GM12878 (cell line): ENCODE data around the gene TRABD2A. TPM values are rescaled to one million over a fixed set of nuclear protein-coding genes. Genes with fewer than 3 reads are reported as not detected.

ENCODE experiments used
- ATAC-seq: fragments of 200-7000 bp; cut with Tn5 transposase; 3 replicates; pipeline ENCODE4 v1.9.1; 2020; ENCODE audit warnings: mild to moderate bottlenecking, moderate library complexity
- BruUV-seq: library from RNA; stranded (reverse); fragments of 400-500 nt; replicated peaks from 2 replicates; lab custom pipeline; 2021; lab: Mats Ljungman, UMichigan
- CTCF ChIA-PET: fragments of 300-600 bp; sonication (Branson Sonifier 250); formaldehyde crosslinking; extraction: SDS; loops from one replicate; lab custom pipeline; 2021; ENCODE audit warnings: inconsistent platforms; lab: Yijun Ruan, JAX
- POLR2A ChIA-PET: fragments of 350-600 bp; formaldehyde crosslinking; extraction: SDS; loops from one replicate; lab custom pipeline; 2021; ENCODE audit warnings: inconsistent platforms; lab: Charles Lee
- RAD21 ChIA-PET: fragments of 300-600 bp; sonication (Branson Sonifier 250); formaldehyde crosslinking; loops from one replicate; lab custom pipeline; 2023; ENCODE audit warnings: antibody characterized with exemption; ENCODE audit not compliant: unreplicated experiment; lab: Charles Lee
- SMC1A ChIA-PET: fragments of 300-600 bp; sonication (Branson Sonifier 250); formaldehyde crosslinking; loops from one replicate; lab custom pipeline; 2023; ENCODE audit not compliant: unreplicated experiment, uncharacterized antibody; lab: Charles Lee
- DNase-seq: peaks from one replicate; pipeline ENCODE4 v3.0.0-alpha.2; 2011; ENCODE audit warnings: low read depth, low spot score
- FAIRE-seq: peaks from 3 replicates; lab custom pipeline; 2011; peaks lifted over from hg19 to GRCh38; lab: Jason Lieb, UNC
- H2AFZ ChIP-seq: 2 replicates; pipeline ENCODE4 v1.6.0; 2011; ENCODE audit warnings: low read depth, low read length, control low read depth; ENCODE audit not compliant: control insufficient read depth
- H3K27ac ChIP-seq: 2 replicates; pipeline ENCODE4 v1.5.1; 2011; ENCODE audit warnings: control low read depth; ENCODE audit not compliant: control insufficient read depth, insufficient read depth
- H3K27me3 ChIP-seq, 2 experiments: replicated peaks in 1 of 2; 2 replicates each; pipeline versions ENCODE4 v1.6.0 to v1.6.1; 2011; ENCODE audit warnings: low read length in 1 of 2; ENCODE audit not compliant: control insufficient read depth in 2 of 2, insufficient read depth in 2 of 2
- H3K36me3 ChIP-seq, 2 experiments: 2 replicates each; pipeline ENCODE4 v1.5.1; 2011; ENCODE audit warnings: low read length in 1 of 2; ENCODE audit not compliant: control insufficient read depth in 2 of 2, insufficient read depth in 2 of 2
- H3K4me1 ChIP-seq: 2 replicates; pipeline ENCODE4 v1.6.1; 2011; ENCODE audit warnings: mild to moderate bottlenecking, low read length, moderate library complexity, mixed read lengths; ENCODE audit not compliant: control insufficient read depth, insufficient read depth
- H3K4me2 ChIP-seq: 2 replicates; pipeline ENCODE4 v1.6.0; 2011; ENCODE audit warnings: control low read depth; ENCODE audit not compliant: control insufficient read depth, insufficient read depth
- H3K4me3 ChIP-seq: fragments of 200-600 bp; sonication (generic); 2 replicates; pipeline ENCODE4 v1.5.1; 2016
- H3K79me2 ChIP-seq: 2 replicates; pipeline ENCODE4 v1.6.0; 2011; ENCODE audit warnings: low read length; ENCODE audit not compliant: control insufficient read depth, insufficient read depth
- H3K9ac ChIP-seq: 2 replicates; pipeline ENCODE4 v1.8.0; 2011; ENCODE audit warnings: low read length, control low read depth, mixed read lengths; ENCODE audit not compliant: control insufficient read depth, insufficient read depth
- H3K9me3 ChIP-seq: replicated peaks from 3 replicates; pipeline ENCODE4 v1.5.1; 2011; ENCODE audit warnings: mild to moderate bottlenecking, low read length; ENCODE audit not compliant: control insufficient read depth, insufficient read depth
- H4K20me1 ChIP-seq: 2 replicates; pipeline ENCODE4 v1.6.0; 2011; ENCODE audit not compliant: control insufficient read depth, insufficient read depth
- CEBPB ChIP-seq, 2 experiments: fragments of 150-350 bp in 1 of 2; IDR thresholded peaks; 2 replicates each; pipeline ENCODE4 v1.6.1; 2012 to 2014; ENCODE audit warnings: low read depth in 2 of 2, low read length in 2 of 2, borderline replicate concordance in 1 of 2, inconsistent platforms in 1 of 2
- FOXK2 ChIP-seq: fragments of 450-650 bp; IDR thresholded peaks from 2 replicates; pipeline ENCODE4 v1.6.1; 2017; ENCODE audit warnings: mild to moderate bottlenecking, moderate library complexity
- FOXM1 ChIP-seq: IDR thresholded peaks from 2 replicates; pipeline ENCODE4 v1.6.1; 2012; ENCODE audit warnings: low read depth, mild to moderate bottlenecking, inconsistent platforms, low read length, moderate library complexity
- JUND ChIP-seq: IDR thresholded peaks from 2 replicates; pipeline ENCODE4 v1.6.1; 2012; ENCODE audit warnings: low read depth, mild to moderate bottlenecking, low read length, improper control_type of control experiment, moderate library complexity
- RAD21 ChIP-seq: IDR thresholded peaks from 2 replicates; pipeline ENCODE4 v1.6.1; 2011; ENCODE audit warnings: mild to moderate bottlenecking, low read depth, low read length, moderate library complexity; ENCODE audit not compliant: insufficient read depth
- SMARCA5 ChIP-seq: fragments of 450-650 bp; IDR thresholded peaks from 2 replicates; pipeline ENCODE4 v1.6.1; 2017; ENCODE audit warnings: mild to moderate bottlenecking
- STAT1 ChIP-seq: fragments of 450-650 bp; conservative IDR thresholded peaks from 2 replicates; pipeline ENCODE4 v1.6.1; 2014; ENCODE audit warnings: antibody characterized with exemption, mild to moderate bottlenecking
- YY1 ChIP-seq: IDR thresholded peaks from 2 replicates; pipeline ENCODE4 v1.6.1; 2011; ENCODE audit warnings: low read depth, mild to moderate bottlenecking, low read length
- ZBED1 ChIP-seq: IDR thresholded peaks from 2 replicates; pipeline ENCODE4 v1.6.1; 2016; ENCODE audit warnings: borderline replicate concordance
- ZZZ3 ChIP-seq: IDR thresholded peaks from 2 replicates; pipeline ENCODE4 v1.6.1; 2011; ENCODE audit warnings: low read depth; ENCODE audit not compliant: control insufficient read depth, insufficient read length
- WGBS: methylation state at CpG from one replicate; pipeline ENCODE4 v1.1.6; 2016; ENCODE audit warnings: low lambda C conversion rate; ENCODE audit not compliant: insufficient replicate concordance, insufficient coverage; ENCODE audit errors: missing lambda C conversion rate; 5-methylcytosine and 5-hydroxymethylcytosine counted together
- in situ Hi-C: fragments of 300-500 bp; cut with MboI; formaldehyde crosslinking; loops from 9 replicates; pipeline ENCODE4 v1.14.3; 2018; ENCODE audit warnings: mixed read lengths
- intact Hi-C: fragments of 100-400 bp; cut with micrococcal nuclease; formaldehyde crosslinking; loops from one replicate; pipeline ENCODE4 v1.14.2; 2022; ENCODE audit not compliant: unreplicated experiment
- polyA plus RNA-seq, 11 experiments: library from polyadenylated mRNA; depleted of rRNA in 4 of 11; unstranded in 6 of 11; stranded (reverse) in 5 of 11; fragments of >200 nt; fragmentation: Nextera tagmentation in 4 of 11; fragmentation: Illumina TruSeq in 1 of 11; extraction: Ambion mirVana in 4 of 11; extraction: Trizol in 1 of 11; gene quantifications; 1 replicate in 1 of 11; 2 replicates in 10 of 11; pipeline versions ENCODE4 v1.2.1 to v1.2.3, GENCODE V29; 2011 to 2016; ENCODE audit warnings: inconsistent platforms in 2 of 11, missing spikeins in 2 of 11, low read depth in 1 of 11
- total RNA-seq, 4 experiments: library from RNA; depleted of rRNA in 3 of 4; stranded (reverse); fragments of >200 nt in 3 of 4; fragmentation: Illumina TruSeq in 1 of 4; extraction: Trizol in 1 of 4; gene quantifications; 2 replicates each; pipeline versions ENCODE4 v1.2.1 to v1.2.3, GENCODE V29; 2013 to 2021
- TF ChIP-seq, protein P1 (sequence below): IDR thresholded peaks from 2 replicates; pipeline ENCODE4 v1.6.1; 2012; ENCODE audit warnings: improper control_type of control experiment, low read depth, low read length; ENCODE audit not compliant: insufficient replicate concordance

The TRABD2A gene
- total and polyA plus RNA-seq, 10 of the 15 experiments (the other 5 are each of a cell fraction or from before 2014, with no cell fraction given), result 1.4 to 7.6 (median 4.1) TPM

DNA sequence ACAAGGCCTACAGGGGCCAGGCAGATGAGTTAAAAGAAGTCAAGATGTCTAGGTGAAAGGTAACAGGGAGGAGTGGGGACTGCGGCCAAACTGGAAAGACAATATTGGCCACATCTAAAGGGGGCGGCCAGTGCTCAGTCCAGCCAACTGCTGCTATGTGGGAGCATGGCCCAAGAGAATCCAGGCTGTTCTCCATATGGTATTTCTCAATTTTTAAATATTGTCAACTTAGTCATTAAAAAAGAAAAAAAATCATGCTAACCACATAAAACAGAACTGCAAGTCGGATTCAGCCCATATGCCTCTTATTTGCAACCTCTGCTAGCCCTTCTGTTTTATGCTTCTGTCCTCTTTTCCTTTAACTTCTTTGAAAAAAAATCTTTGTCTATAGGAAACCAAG is 14.8 kb downstream of the TRABD2A start:
- Histone ChIP-seq H3K27me3 (no peaks in the 10 kb centered on the region), H3K27ac (no peak overlapping the region), H3K4me3 (no peak overlapping the region), H3K9ac (no peak overlapping the region), H3K36me3 (no peaks in the 10 kb centered on the region; a peak in 1 of 4 replicates), H3K4me2 (no peak overlapping the region), H3K4me1 (no peaks in the 10 kb centered on the region), H4K20me1 (no peaks in the 10 kb centered on the region), H2AFZ (no peak overlapping the region), H3K9me3 (no peaks in the 10 kb centered on the region), H3K79me2 (no peaks in the 10 kb centered on the region)
- in situ Hi-C loops (no loop called here), intact Hi-C loops (no loop called here)
- POLR2A ChIA-PET, result no interaction called here
- DNase-seq, result no peak
- SMC1A ChIA-PET, result interaction anchor here (2.3 kb wide), 1 partner anchor 125 kb away, joined by 7 read pairs; no protein-coding TSS in a partner anchor
- FAIRE-seq, result no peak
- ATAC-seq, result no peak
- WGBS, result 43% methylated on average over 3 of the region's 3 CpGs
- RAD21 ChIA-PET, result no interaction called here
- TF ChIP-seq ZBED1 (no peak), YY1 (no peak), RAD21 (no peak), ZZZ3 (no peak), JUND (no peak), STAT1 (no peak), CEBPB (IDR thresholded peaks at IDR 0.05; ENCODE audit: borderline replicate concordance in 1 of 2, low read depth in 2 of 2, low read length in 2 of 2) (no peak), FOXK2 (no peak), FOXM1 (no peak), SMARCA5 (no peak)
- TF ChIP-seq, protein P1, sequence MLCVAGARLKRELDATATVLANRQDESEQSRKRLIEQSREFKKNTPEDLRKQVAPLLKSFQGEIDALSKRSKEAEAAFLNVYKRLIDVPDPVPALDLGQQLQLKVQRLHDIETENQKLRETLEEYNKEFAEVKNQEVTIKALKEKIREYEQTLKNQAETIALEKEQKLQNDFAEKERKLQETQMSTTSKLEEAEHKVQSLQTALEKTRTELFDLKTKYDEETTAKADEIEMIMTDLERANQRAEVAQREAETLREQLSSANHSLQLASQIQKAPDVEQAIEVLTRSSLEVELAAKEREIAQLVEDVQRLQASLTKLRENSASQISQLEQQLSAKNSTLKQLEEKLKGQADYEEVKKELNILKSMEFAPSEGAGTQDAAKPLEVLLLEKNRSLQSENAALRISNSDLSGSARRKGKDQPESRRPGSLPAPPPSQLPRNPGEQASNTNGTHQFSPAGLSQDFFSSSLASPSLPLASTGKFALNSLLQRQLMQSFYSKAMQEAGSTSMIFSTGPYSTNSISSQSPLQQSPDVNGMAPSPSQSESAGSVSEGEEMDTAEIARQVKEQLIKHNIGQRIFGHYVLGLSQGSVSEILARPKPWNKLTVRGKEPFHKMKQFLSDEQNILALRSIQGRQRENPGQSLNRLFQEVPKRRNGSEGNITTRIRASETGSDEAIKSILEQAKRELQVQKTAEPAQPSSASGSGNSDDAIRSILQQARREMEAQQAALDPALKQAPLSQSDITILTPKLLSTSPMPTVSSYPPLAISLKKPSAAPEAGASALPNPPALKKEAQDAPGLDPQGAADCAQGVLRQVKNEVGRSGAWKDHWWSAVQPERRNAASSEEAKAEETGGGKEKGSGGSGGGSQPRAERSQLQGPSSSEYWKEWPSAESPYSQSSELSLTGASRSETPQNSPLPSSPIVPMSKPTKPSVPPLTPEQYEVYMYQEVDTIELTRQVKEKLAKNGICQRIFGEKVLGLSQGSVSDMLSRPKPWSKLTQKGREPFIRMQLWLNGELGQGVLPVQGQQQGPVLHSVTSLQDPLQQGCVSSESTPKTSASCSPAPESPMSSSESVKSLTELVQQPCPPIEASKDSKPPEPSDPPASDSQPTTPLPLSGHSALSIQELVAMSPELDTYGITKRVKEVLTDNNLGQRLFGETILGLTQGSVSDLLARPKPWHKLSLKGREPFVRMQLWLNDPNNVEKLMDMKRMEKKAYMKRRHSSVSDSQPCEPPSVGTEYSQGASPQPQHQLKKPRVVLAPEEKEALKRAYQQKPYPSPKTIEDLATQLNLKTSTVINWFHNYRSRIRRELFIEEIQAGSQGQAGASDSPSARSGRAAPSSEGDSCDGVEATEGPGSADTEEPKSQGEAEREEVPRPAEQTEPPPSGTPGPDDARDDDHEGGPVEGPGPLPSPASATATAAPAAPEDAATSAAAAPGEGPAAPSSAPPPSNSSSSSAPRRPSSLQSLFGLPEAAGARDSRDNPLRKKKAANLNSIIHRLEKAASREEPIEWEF, result no peak
- CTCF ChIA-PET, result interaction anchor here (0.8 to 1.5 kb wide), 3 partner anchors 8 to 366 kb away, joined by 3 to 7 read pairs (median 4); no protein-coding TSS in a partner anchor
- BruUV-seq, result no TSS peak
